GM21367 (cell line): Measurements from ENCODE around the gene IFT80.

Experiments used
- ATAC-seq: cut with Tn5 transposase; IDR thresholded peaks from one replicate; pipeline ENCODE4 v1.9.1; 2021; ENCODE audit not compliant: unreplicated experiment

The IFT80 gene

DNA sequence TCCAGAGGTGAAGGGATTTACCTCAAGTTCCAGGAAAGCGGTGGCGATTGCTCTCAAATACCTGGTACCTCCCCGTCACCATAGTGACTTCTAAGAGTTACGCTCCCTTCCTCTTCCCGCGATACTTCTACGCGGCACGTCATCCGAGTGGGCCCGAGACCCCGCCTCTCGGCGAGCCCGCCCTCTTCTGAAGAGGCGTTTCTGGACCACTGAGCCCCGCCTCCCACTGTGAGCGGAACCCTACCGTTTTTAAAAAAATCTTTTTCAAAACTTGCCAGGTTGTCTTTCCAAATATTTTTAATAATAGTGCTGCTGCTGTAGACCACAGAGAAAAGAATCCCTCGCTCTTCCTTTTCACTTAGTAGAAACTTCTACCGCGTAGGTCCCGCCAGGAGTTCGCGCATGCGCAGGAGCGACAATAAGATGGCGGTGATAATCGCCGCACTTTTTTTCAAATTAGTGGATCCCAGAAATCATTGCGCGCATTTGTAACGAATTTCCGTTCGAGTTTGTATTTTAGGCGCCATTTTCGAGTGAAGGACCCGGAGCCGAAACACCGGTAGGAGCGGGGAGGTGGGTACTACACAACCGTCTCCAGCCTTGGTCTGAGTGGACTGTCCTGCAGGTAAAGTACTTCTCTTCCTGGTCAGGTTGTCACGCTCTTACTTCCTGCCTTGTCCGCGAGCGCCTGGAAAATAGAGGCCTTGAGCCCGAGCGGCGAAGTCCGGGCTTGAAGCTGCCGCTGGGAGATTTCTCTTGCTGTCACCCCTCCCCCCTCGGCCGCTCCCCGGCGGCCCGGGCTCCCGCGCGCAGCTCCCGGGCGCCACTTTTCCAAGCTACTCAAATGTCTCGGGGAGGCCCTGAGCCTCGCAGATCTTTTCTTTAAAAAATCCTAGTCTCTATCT is at the start of gene IFT80, which contains the start of gene SMC4:
IFT80 (minus strand) TSS at position 101 of the 905 bp plus-strand sequence. CDS start 14,625 bp downstream, outside the sequence.
SMC4 (plus strand) TSS at position 526 of the 905 bp plus-strand sequence. CDS start 1,177 bp downstream, outside the sequence.
- peak; percentile 95 for ATAC-seq

DNA sequence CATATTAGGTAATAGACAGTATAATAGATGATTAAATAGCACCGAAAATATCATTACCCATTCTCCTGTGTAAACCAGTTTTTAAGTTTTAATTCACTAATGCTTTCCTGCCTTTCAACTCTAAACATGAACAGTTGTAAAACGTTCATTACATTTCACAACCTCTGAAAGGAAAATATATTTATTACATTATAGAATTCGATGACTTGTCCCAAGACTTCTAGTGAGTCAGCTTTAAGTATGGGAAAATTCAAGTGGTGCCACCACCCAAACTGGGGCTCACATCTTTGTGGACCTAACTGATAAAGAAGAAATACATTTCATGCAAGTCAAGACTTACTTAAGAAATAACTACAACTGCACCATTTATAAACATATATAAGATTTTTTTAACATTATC is 48.5 kb upstream of the IFT80 start:
- no peak for ATAC-seq

DNA sequence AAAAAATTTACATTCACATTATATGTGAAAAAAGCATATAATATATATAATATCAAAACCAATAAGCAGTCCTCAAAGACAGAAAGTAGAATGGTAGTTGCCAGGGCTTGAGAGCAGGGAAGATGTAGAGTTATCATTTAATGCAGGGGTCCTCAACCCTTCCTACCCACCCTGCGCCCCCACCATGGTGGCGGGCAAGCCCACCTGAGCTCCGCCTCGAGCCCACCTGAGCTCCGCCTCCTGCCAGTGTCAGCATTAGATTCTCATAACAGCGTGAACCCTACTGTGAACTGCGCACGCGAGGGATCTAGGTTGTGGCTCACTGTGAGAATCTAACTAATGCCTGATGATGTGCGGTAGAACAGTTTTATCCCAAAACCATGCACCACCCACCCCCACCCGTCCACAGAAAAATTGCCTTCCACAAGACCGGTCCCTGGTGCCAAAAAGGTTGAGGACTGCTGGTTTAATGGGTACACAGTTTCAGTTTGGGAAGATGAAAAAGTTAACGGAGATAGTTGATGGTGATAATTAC is 47.6 kb upstream of the IFT80 start:
- no peak for ATAC-seq

DNA sequence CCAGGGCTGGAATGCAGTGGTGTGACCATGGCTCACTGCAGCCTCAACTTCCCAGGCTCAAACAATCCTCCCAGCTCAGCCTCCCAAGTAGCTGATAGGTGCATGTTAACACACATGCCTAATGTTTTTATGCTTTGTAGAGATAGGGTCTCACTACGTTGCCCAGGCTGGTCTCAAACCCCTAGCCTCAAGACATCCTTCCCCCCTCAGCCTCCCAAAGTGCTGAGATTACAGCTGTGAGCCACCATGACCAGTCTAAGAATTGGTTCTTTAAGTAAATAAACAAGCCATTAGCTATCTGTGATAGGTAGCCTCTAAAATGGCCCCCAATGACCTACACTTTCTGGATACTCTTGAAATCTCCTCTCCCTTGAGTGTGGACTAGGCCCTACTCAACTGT is 46.8 kb upstream of the IFT80 start:
- ATAC-seq: no peak

DNA sequence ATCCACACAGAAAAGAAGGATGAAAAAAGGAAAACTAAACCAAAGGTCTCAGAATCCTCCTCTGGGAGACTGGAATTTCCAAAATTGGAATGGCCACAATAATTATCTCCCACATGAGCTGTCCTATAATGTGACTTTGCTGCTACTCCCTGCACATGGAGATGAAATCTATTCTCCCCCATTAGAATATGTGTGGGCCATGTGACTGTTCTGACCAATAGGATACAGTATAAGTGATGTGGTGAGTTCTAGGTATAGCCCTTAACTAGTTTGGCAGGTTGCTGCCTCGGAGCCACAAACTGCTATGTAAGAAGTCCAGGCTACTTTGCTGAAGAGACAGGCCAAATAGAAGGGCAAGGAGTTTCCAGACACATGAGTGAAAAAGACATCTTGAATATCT is 45.4 kb upstream of the IFT80 start:
- no peak for ATAC-seq

DNA sequence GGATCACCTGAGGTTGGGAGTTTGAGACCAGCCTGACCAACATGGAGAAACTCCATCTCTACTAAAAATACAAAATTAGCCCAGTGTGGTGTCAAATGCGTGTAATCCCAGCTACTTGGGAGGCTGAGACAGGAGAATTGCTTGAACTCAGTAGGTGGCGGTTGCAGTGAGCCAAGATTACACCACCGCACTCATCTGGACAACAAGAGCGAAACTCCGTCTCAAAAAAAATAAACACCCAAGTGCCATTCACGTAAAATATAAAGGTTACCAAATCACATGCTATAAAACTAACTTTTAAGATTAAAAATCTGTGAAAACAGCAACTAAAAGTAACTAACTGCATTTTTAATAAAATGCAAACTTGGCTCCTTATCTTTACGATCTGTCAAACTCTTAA is 41.7 kb upstream of the IFT80 start:
- no peak for ATAC-seq

DNA sequence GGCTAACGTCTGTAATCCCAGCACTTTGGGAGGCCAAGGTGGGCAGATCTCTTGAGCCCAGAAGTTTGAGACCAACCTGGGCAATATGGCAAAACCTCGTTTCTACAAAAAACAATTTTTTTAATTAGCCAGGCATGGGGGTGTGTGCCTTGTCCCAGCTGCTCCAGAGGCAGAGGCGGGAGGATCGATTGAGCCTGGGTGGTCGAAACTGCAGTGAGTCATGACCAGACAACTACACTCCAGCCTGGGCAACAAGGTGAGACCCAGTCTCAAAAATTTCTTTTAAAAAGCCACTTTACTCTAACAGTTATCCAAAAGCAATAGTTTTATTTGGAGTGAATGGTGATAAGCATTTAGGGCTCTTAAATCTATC is 38.0 kb upstream of the IFT80 start:
- ATAC-seq: no peak

DNA sequence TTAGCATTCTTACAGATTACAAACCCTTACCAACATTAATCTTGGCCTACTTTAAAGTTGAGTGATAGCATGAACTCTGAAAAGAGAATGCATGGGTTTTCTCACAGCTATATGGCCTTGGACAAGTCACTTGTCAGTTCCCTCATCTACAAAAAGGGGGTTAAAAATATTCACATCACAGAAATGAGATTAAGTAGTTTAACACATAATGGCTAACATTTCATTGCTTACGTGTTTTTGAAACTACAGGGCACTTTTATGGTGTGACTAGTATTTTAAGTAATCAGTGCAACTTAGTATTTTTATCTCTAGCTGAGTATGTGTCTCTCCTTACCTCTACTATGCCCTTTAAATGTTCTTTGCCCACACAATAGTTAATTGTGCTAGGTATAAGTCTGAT is 36.7 kb upstream of the IFT80 start:
- ATAC-seq: no peak

DNA sequence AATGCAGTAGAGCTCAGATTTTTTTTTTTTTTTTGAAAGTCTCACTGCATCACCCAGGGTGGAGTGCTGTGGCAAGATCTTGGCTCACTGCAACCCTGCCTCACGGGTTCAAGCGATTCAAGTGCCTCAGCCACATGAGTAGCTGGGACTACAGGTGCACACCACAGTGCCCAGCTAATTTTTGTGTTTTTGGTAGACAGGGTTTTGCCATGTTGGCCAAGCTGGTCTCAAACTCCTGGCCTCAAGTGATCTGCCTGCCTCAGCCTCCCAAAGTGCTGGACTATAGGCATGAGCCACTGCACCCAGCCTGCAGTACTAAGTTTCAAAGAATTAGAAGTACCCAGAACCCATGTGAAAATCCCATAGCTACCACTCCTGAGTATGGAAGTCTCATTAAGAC is 36.1 kb upstream of the IFT80 start:
- no peak for ATAC-seq

DNA sequence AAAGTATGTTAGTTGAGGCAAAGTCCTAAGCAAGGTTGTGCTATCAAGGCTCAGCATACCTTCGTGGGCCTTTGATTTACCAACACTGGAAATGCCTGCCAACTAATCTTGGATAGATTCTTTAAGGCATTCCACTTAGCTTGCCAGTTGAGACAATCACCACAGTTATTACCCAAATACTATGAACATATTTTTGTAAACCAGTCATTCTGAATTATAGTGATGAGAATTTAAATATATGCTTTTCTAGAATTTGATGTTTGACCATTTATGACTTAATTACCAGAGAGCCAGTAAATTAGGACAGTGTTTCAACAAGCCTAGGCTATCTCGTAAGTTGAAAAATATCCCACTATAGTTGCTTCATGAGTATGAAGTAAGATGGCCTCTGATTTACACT is 35.0 kb upstream of the IFT80 start:
- ATAC-seq: no peak

DNA sequence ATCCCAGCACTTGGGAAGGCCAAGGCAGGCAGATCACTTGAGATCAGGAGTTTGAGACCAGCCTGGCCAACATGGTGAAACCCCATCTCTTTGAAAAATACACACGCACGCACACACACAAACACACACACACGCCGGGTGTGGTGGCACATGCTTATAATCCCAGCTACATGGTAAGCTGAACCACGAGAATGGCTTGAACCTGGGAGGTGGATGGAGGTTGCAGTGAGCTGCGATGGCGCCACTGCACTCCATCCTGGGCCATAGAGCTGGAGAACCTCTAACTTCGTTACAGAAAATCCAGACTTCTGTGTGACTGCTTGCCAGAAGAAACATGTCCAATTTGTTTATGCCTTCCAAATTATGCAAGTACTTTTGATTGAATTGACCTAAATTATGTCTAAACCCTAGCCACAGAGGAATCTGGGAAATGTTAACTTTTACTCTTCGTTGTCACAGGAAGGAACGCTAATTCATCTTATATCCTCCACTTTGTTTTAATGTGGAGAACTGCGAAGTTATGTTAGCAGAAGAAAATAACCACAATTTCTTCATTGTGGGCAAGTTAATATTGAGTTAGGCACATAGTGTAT is 28.9 kb upstream of the IFT80 start:
- no peak for ATAC-seq

DNA sequence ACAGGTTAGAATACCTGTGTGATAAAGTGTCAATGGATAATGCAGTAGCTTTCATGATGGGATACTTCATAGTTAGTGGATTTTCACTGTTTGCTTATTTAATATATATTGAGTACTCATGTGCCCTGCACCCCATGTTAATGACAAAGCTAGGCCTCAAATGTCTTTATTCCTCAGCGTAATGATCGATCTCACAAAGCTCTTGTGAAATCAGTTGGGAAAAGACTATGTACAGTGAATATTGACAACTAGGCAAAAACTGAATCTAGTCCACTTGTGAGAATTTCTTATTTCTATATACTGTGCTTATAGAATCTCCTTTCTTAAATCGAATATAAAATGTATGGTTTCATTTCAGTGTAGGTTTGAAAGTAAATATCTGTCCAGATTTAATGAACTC is 18.3 kb upstream of the IFT80 start:
- ATAC-seq: no peak

DNA sequence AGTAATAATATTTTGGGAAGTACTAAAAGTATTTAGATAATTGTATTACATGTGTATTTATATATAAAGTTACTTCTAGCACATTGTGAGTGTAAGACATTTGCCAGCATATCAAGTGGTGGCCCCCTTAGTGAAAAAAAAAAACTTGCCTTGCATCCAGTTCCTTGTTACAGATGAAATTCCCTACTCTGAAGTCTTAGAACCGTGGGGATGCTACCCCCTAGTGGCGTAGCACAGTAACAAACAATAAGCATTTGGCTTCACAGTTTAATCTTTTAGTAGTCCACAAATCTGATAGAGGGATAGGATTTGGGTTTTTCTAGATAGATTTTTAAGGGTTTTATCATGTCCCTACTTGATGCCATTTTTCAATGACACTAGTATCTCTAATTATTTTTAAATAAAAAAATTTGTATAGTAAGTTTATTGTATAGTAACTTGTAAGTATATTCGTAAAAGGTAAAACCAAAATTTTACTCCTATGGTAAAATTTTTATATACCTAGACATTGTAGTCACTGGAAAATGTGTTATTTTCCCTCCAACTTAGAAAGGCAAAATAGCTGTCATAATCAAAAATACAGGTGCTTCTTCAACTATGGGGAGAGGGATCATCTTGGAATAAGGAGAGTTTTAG is 14.7 kb upstream of the IFT80 start:
- ATAC-seq: peak; percentile 66

DNA sequence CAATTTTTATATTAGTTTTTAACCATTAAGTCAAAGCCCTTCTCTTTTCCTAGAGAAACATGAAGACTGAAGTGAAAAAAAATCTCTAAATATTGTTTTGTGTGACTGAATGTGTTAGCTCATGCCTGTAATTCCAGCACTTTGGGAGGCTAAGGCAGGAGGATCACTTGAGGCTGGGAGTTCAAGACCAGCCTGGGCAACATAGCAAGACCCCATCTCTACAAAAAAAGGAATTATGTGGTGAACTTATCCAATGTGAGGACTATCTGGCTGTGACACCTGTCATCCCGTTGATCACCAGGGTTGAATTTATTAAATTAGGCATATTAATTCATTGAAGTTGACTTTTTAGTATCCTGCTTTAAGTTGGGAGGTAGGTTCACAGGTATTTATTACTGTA is 13.5 kb upstream of the IFT80 start:
- no peak for ATAC-seq

DNA sequence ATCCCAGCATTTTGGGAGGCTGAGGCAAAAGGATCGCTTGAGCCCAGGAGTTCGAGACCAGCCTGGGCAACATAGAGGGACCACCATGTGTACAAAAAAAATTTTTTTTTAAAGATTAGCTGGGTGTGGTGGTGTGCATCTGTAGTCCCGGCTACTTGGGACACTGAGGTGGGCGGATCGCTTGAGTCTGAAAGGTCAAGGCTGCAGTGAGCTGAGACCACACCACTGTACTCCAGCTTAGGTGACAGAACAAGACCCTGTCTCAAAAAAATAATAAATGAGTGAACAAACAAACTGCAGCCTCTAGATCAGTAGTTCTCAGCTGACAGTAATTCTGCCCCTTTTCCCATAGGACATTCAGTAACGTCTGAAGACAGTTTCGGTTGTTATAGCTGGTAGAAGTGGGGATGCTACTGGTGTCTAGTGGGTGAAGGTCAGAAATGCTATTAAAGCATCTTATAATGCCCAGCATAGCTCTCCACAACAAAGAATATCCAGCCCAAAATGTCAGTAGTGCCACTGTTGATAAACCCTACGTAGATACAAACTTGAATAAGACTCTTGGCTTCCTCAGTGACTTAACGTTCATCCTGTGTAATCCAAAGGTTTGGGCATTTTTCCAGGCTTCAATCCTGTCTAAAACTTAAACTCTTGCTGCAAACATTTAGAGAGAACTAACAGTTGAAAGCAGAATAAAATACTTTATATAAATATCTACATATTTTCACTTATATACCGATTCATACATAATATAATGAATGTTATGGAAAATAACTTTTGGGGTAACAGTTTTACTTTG is 11.0 kb upstream of the IFT80 start:
- ATAC-seq: no peak

DNA sequence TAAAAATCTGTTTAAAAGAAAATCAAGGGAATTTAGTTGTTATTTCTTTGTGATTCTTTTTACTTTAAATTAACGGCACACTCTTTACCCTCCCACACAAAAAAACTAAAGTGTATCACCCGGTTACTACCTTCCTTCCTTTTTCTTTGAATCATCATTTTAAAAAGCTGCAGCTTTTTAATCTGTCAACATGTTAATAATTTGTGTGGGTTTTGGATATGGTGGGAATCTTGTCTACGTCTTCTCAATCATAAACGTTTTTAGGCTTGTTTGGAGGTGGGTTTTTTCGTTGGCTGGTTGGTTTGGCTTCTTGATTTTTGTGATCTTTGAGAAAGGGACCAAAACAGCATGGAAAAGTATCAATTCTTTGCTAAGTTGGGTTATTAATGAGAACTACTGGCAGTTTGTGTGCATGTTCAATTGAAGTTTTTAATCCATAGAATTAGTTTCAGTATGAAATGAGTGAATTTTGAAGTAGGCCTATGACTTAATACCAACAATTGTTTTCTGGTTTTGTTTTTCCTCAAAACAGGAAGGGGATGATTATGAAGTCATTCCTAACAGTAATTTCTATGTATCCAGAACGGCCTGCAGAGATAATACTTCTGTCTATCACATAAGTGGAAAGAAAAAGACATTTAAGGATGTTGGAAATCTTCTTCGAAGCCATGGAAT is 4.9 kb upstream of the IFT80 start:
- ATAC-seq: no peak

DNA sequence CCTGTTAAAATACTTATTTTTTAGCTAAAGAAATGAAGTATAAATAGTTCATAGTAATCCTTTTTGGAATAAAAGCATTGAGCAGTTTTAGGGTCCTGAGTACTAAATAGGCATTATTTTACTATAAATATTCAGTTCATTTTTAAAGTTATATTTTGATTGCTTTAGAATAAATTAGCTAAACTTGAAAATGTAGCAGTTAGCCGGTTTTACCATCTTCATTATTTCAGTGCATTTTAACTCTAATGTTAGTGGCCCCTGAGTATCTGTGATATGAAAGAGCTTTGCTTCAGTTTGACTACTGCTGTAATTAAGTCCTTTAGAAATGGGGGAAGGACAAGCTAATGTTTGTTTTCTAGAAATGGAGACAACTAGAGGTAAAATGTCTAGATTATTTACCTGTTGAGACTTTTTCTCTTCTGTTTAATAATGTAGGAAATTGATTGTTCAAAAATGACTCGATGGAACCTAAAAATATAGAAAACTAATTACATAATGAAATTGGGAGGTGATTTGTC is 4.1 kb upstream of the IFT80 start:
- ATAC-seq: no peak

DNA sequence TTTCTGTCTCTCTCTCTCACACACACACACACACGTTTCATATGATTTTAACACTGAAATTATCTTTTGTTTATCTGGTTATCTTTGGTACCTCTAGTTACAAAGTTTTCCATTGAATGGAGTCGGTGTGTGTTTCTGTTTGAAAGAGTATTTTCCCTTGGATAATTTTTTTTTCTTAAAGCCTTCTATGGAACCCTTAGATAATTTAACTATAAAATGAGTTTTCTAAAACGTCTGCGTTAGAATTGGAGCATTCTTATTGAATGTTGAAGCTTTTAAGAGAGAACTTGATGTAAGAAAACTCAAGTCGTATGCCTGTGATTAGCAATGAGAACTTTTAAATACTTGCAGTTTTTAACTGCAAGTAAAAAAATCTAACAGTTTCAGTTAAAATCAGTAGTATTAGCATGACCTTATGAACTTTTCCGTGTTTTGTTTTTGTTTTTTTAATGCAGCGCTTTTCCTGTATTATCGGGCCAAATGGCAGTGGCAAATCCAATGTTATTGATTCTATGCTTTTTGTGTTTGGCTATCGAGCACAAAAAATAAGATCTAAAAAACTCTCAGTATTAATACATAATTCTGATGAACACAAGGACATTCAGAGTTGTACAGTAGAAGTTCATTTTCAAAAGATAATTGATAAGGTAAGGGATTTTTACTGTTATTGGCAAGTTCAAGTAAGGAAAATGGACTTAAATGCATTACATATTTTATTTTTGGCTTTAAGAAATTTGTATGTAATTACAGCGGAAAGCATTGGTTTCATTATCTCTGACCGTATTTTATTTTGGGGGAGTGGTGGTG is 3.4 kb upstream of the IFT80 start:
- no peak for ATAC-seq
